Neural crest cell (in vitro differentiated cells): Measurements from ENCODE around the gene GATA5. TPM values are rescaled to one million over a fixed set of nuclear protein-coding genes. Genes with fewer than 3 reads are reported as not detected.

Experiments
- DNase-seq: peaks from one replicate; pipeline ENCODE4 v3.0.0; 2021; ENCODE audit warnings: low read depth, mixed read lengths, low spot score
- H3K27ac Mint-ChIP-seq: one replicate; pipeline ENCODE4 v1.8.0; 2021; ENCODE audit warnings: mild to moderate bottlenecking, mixed read lengths; ENCODE audit not compliant: unreplicated experiment
- H3K27me3 Mint-ChIP-seq: 2 replicates; pipeline ENCODE4 v1.8.0; 2021; ENCODE audit warnings: low read depth, mild to moderate bottlenecking, mixed read lengths
- H3K36me3 Mint-ChIP-seq: 2 replicates; pipeline ENCODE4 v1.8.0; 2021; ENCODE audit warnings: low read depth, mild to moderate bottlenecking, mixed read lengths
- H3K4me1 Mint-ChIP-seq: 2 replicates; pipeline ENCODE4 v1.8.0; 2021; ENCODE audit warnings: mixed read lengths
- H3K4me3 Mint-ChIP-seq: one replicate; pipeline ENCODE4 v1.8.0; 2021; ENCODE audit warnings: mild to moderate bottlenecking, mixed read lengths
- H3K9me3 Mint-ChIP-seq: 2 replicates; pipeline ENCODE4 v1.8.0; 2021; ENCODE audit warnings: mixed read lengths
- CTCF ChIP-seq: fragments of 200-600 bp; sonication (generic); conservative IDR thresholded peaks from 2 replicates; pipeline ENCODE4 v1.5.0; 2021; ENCODE audit warnings: antibody characterized with exemption, mild to moderate bottlenecking
- total RNA-seq: library from RNA; stranded (reverse); gene quantifications from 2 replicates; pipeline ENCODE4 v1.2.1, GENCODE V29; 2021

The GATA5 gene
- total RNA-seq, 1 donor from 2014 or later = not detected

GRCh38 chr20:62486484-62486883, 10.7 kb upstream of the GATA5 start:
- H3K27me3 Mint-ChIP-seq = peaks cover 46% of the 10 kb centered on the region
- H3K27ac Mint-ChIP-seq = no peak overlapping the region
- no peak for DNase-seq
- H3K4me3 Mint-ChIP-seq = no peak overlapping the region
- no peak for TF ChIP-seq CTCF
- no peaks in the 10 kb centered on the region for H3K9me3 Mint-ChIP-seq
- no peaks in the 10 kb centered on the region for H3K4me1 Mint-ChIP-seq
- H3K36me3 Mint-ChIP-seq = no peaks in the 10 kb centered on the region

GRCh38 chr20:62485701-62486089, 9.9 kb upstream of the GATA5 start:
- no peaks in the 10 kb centered on the region for H3K9me3 Mint-ChIP-seq
- no peak overlapping the region for H3K27ac Mint-ChIP-seq
- no peaks in the 10 kb centered on the region for H3K4me1 Mint-ChIP-seq
- H3K36me3 Mint-ChIP-seq = no peaks in the 10 kb centered on the region
- no peak overlapping the region for H3K4me3 Mint-ChIP-seq
- no peak for DNase-seq
- TF ChIP-seq CTCF = no peak
- peaks cover 49% of the 10 kb centered on the region for H3K27me3 Mint-ChIP-seq

- Mint-ChIP-seq H3K27me3 (peaks cover 55% of the 10 kb centered on the region), H3K4me1 (no peaks in the 10 kb centered on the region), H3K9me3 (no peaks in the 10 kb centered on the region), H3K36me3 (no peaks in the 10 kb centered on the region), H3K4me3 (no peak overlapping the region), H3K27ac (no peak overlapping the region)
- TF ChIP-seq CTCF = no peak
- no peak for DNase-seq
Measured at GRCh38 chr20:62485062-62485700, 9.4 kb upstream of the GATA5 start.

GRCh38 chr20:62484478-62484877, 8.7 kb upstream of the GATA5 start:
- Mint-ChIP-seq H3K9me3 (no peaks in the 10 kb centered on the region), H3K4me3 (no peak overlapping the region), H3K4me1 (no peaks in the 10 kb centered on the region), H3K36me3 (no peaks in the 10 kb centered on the region), H3K27me3 (peaks cover 59% of the 10 kb centered on the region), H3K27ac (no peak overlapping the region)
- DNase-seq = no peak
- TF ChIP-seq CTCF = no peak

- H3K36me3 Mint-ChIP-seq = no peaks in the 10 kb centered on the region
- no peaks in the 10 kb centered on the region for H3K9me3 Mint-ChIP-seq
- no peak overlapping the region for H3K27ac Mint-ChIP-seq
- H3K4me1 Mint-ChIP-seq = no peaks in the 10 kb centered on the region
- peaks cover 65% of the 10 kb centered on the region for H3K27me3 Mint-ChIP-seq
- no peak for TF ChIP-seq CTCF
- no peak overlapping the region for H3K4me3 Mint-ChIP-seq
- DNase-seq = no peak
Measured at GRCh38 chr20:62483613-62484458, 8.0 kb upstream of the GATA5 start.
